Lung (tissue), 12 donors: Measurements from ENCODE around the gene CMKLR1. TPM values are rescaled to one million over a fixed set of nuclear protein-coding genes. Genes with fewer than 3 reads are reported as not detected.

Experiments
- ATAC-seq: fragments of 200-7000 bp; cut with Tn5 transposase; one replicate; pipeline ENCODE4 v1.9.1; 2020; ENCODE audit warnings: moderate number of reproducible peaks; ENCODE audit not compliant: insufficient read depth, low FRiP score
- DNase-seq, 3 donors: peaks; one replicate each; pipeline ENCODE4 v3.0.0-alpha.2; 2013 to 2017
- H3K27ac ChIP-seq, 2 donors: one replicate each; pipeline ENCODE4 v1.5.1; 2013; ENCODE audit warnings: mild to moderate bottlenecking in 2 of 2, moderate library complexity in 2 of 2, control low read depth in 1 of 2, inconsistent platforms in 1 of 2, low read depth in 1 of 2, low read length in 1 of 2
- H3K27me3 ChIP-seq, 3 donors: one replicate each; pipeline ENCODE4 v1.5.1; 2013; ENCODE audit warnings: low read length in 2 of 3; ENCODE audit not compliant: control insufficient read depth in 3 of 3, insufficient read depth in 3 of 3
- H3K36me3 ChIP-seq, 4 donors: one replicate each; pipeline ENCODE4 v1.5.1; 2013; ENCODE audit warnings: low read length in 4 of 4, mild to moderate bottlenecking in 1 of 4, moderate library complexity in 1 of 4; ENCODE audit not compliant: control insufficient read depth in 4 of 4, insufficient read depth in 4 of 4
- H3K4me1 ChIP-seq, 5 donors: one replicate each; pipeline ENCODE4 v1.5.1; 2013; ENCODE audit warnings: low read length in 5 of 5, mild to moderate bottlenecking in 2 of 5, moderate library complexity in 1 of 5; ENCODE audit not compliant: control insufficient read depth in 5 of 5, insufficient read depth in 5 of 5
- H3K4me3 ChIP-seq: one replicate; pipeline ENCODE4 v1.5.1; 2013; ENCODE audit warnings: mild to moderate bottlenecking, control low read depth, moderate library complexity
- H3K9ac ChIP-seq, 2 donors: one replicate each; pipeline ENCODE4 v1.5.1; 2013; ENCODE audit warnings: low read length in 2 of 2, control low read depth in 1 of 2; ENCODE audit not compliant: insufficient read depth in 1 of 2
- H3K9me3 ChIP-seq, 4 donors: one replicate each; pipeline ENCODE4 v1.5.1; 2013; ENCODE audit warnings: low read length in 3 of 4, mild to moderate bottlenecking in 1 of 4, moderate library complexity in 1 of 4; ENCODE audit not compliant: control insufficient read depth in 4 of 4, insufficient read depth in 3 of 4
- WGBS, 2 donors: extraction: QIAGEN DNeasy Blood & Tissue Kit; methylation state at CpG; one replicate each; pipeline ENCODE4 v1.1.7; 2013; 5-methylcytosine and 5-hydroxymethylcytosine counted together
- polyA plus RNA-seq, 2 donors: library from polyadenylated mRNA; stranded (reverse); fragments of 200-250 nt; gene quantifications; one replicate each; pipeline ENCODE4 v1.2.1, GENCODE V29; 2013
- total RNA-seq, 2 donors: library from RNA; depleted of rRNA in 1 of 2; stranded (reverse); fragments of >200 nt in 1 of 2; gene quantifications; one replicate each; pipeline ENCODE4 v1.2.1, GENCODE V29; 2014 to 2021
- TF ChIP-seq, protein P1 (sequence below): IDR thresholded peaks from 2 replicates; pipeline ENCODE4 v1.5.1; 2012; ENCODE audit warnings: mild to moderate bottlenecking; ENCODE audit errors: control extremely low read depth, extremely low read depth
- donor health status: control.
- donor health status: control.
- donor health status: Bipolar disorder and iron deficiency.
- donor health status: healthy.
- donor health status: DM: yes; HTN: yes; CAD: no.

Gene CMKLR1
- total and polyA plus RNA-seq, 4 donors: 4.4 to 20.5 (median 17.5) TPM

DNA sequence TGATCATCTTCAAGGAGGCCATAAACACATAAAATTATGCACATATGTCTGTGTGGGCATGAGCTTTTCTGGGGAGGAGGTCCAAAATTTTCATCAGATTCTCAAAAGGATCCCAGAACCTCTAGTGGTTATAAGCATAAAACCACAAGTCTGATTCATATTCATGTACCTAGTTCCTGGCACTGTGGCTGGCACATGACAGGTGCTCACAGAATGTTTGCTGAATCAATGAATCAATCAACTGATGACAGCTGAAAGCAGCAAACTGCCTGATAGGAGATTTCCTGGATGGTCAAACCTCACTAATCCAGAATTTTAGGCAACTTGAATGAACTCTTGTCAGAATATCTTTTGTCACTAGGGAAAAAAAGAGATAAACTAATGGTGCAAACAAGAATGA lies 13.5 kb upstream of the CMKLR1 start:
- no peak overlapping the region for H3K9ac ChIP-seq
- ATAC-seq: no peak
- H3K27me3 ChIP-seq: no peaks in the 10 kb centered on the region
- no peaks in the 10 kb centered on the region for H3K9me3 ChIP-seq
- no peaks in the 10 kb centered on the region for H3K36me3 ChIP-seq
- H3K4me1 ChIP-seq: no peaks in the 10 kb centered on the region
- TF ChIP-seq, protein P1, sequence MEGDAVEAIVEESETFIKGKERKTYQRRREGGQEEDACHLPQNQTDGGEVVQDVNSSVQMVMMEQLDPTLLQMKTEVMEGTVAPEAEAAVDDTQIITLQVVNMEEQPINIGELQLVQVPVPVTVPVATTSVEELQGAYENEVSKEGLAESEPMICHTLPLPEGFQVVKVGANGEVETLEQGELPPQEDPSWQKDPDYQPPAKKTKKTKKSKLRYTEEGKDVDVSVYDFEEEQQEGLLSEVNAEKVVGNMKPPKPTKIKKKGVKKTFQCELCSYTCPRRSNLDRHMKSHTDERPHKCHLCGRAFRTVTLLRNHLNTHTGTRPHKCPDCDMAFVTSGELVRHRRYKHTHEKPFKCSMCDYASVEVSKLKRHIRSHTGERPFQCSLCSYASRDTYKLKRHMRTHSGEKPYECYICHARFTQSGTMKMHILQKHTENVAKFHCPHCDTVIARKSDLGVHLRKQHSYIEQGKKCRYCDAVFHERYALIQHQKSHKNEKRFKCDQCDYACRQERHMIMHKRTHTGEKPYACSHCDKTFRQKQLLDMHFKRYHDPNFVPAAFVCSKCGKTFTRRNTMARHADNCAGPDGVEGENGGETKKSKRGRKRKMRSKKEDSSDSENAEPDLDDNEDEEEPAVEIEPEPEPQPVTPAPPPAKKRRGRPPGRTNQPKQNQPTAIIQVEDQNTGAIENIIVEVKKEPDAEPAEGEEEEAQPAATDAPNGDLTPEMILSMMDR: no peak
- H3K27ac ChIP-seq: no peak overlapping the region
- DNase-seq: no peak
- no peak overlapping the region for H3K4me3 ChIP-seq

DNA sequence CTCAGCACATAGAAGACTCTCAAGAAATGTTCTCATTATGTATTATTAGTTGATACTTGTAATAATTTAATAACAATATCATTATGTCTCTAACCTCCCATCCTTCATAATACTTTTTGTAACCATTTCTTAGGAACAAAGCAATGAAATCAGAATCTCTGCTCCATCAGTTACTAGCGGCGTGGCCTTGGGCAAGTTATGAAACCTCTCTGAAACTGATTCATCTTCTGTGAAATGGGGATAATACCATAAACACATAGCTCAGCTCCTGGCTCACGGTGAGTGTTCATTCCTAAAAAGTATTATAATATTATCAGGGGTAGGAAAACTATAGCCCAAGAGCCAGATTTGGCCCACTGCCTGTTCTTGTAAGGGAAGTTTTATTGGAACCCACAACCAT lies 11.4 kb upstream of the CMKLR1 start:
- no peaks in the 10 kb centered on the region for H3K36me3 ChIP-seq
- H3K4me1 ChIP-seq: no peaks in the 10 kb centered on the region
- DNase-seq (no peak), ATAC-seq (no peak)
- TF ChIP-seq, protein P1: no peak
- H3K4me3 ChIP-seq: no peak overlapping the region
- 87 to 88% methylated on average over 3 of the region's 3 CpGs for whole genome bisulfite sequencing, 2 donors
- H3K27me3 ChIP-seq: no peaks in the 10 kb centered on the region
- H3K9me3 ChIP-seq: no peaks in the 10 kb centered on the region
- no peak overlapping the region for H3K27ac ChIP-seq
- H3K9ac ChIP-seq: no peak overlapping the region

- DNase-seq (peak in 2 of 3 donors; percentile 45 to 47), ATAC-seq (no peak)
- H3K4me1 ChIP-seq: no peaks in the 10 kb centered on the region
- 57 to 65% methylated on average over 8 of the region's 8 CpGs for WGBS, 2 donors
- no peak overlapping the region for H3K9ac ChIP-seq
- TF ChIP-seq, protein P1: no peak
- H3K27ac ChIP-seq: no peak overlapping the region
- H3K9me3 ChIP-seq: peaks cover 0 to 2% (median 0%) of the 10 kb centered on the region in 4 donors
- H3K36me3 ChIP-seq: no peaks in the 10 kb centered on the region
- no peaks in the 10 kb centered on the region for H3K27me3 ChIP-seq
- no peak overlapping the region for H3K4me3 ChIP-seq
Observed at GRCh38 chr12:108349278-108349688, 10.2 kb upstream of the CMKLR1 start.

- WGBS, 2 donors: 79 to 81% methylated on average over 9 of the region's 9 CpGs
- H3K4me1 ChIP-seq: no peaks in the 10 kb centered on the region
- no peak overlapping the region for H3K27ac ChIP-seq
- no peak overlapping the region for H3K9ac ChIP-seq
- TF ChIP-seq, protein P1: no peak
- H3K27me3 ChIP-seq: no peaks in the 10 kb centered on the region
- no peaks in the 10 kb centered on the region for H3K36me3 ChIP-seq
- H3K4me3 ChIP-seq: no peak overlapping the region
- peaks cover 0 to 2% (median 0%) of the 10 kb centered on the region in 4 donors for H3K9me3 ChIP-seq
- ATAC-seq (no peak), DNase-seq (no peak)
Observed at GRCh38 chr12:108348842-108349241, 9.7 kb upstream of the CMKLR1 start.
